ENCODE results near the gene DAPP1. TPM values are rescaled to one million over a fixed set of nuclear protein-coding genes. Genes with fewer than 3 reads are reported as not detected.

The DAPP1 gene
- total and polyA plus RNA-seq, 10 donors, result 20.0 to 49.4 (median 37.2) TPM

- Histone ChIP-seq H3K4me1 (peaks cover 0 to 18% (median 6%) of the 10 kb centered on the region in 6 donors), H3K36me3 (no peaks in the 10 kb centered on the region), H3K27me3 (replicated peaks in 1 of 7) (no peaks in the 10 kb centered on the region), H3K4me3 (no peak overlapping the region), H3K9me3 (no peaks in the 10 kb centered on the region), H3K27ac (no peak overlapping the region)
- no peak for DNase-seq
- intact Hi-C loops (cut with DNase I; ENCODE audit: low total_unique reads), result loop anchor here (5.0 kb wide), 1 partner anchor 247 kb away; the partner anchor contains the start of gene TRMT10A
- WGBS, 5 donors, result 58 to 87% (median 73%) methylated on average over 1 of the region's 1 CpG
- TF ChIP-seq POLR2A (IDR thresholded peaks at IDR 0.05), result no peak
- TF ChIP-seq POLR2AphosphoS5 (IDR thresholded peaks at IDR 0.05), result no peak
- no peak for TF ChIP-seq CTCF (IDR thresholded peaks at IDR 0.05 in 8 of 11, conservative IDR thresholded peaks at IDR 0.05 in 3 of 11)
Measured at GRCh38 chr4:99809326-99809725, 7.3 kb upstream of the DAPP1 start.

GRCh38 chr4:99810536-99810935, 6.1 kb upstream of the DAPP1 start:
- no peak for DNase-seq
- Histone ChIP-seq H3K27me3 (replicated peaks in 1 of 7) (no peaks in the 10 kb centered on the region), H3K36me3 (no peaks in the 10 kb centered on the region), H3K9me3 (no peaks in the 10 kb centered on the region), H3K4me3 (no peak overlapping the region), H3K4me1 (peaks cover 2 to 24% (median 9%) of the 10 kb centered on the region in 6 donors), H3K27ac (no peak overlapping the region)
- intact Hi-C loops (cut with DNase I; ENCODE audit: low total_unique reads), result loop anchor here (10.0 kb wide), 1 partner anchor 84 kb away; the partner anchor contains the start of gene LAMTOR3
- TF ChIP-seq CTCF (IDR thresholded peaks at IDR 0.05 in 8 of 11, conservative IDR thresholded peaks at IDR 0.05 in 3 of 11), result no peak
- no peak for TF ChIP-seq POLR2AphosphoS5 (IDR thresholded peaks at IDR 0.05)
- no peak for TF ChIP-seq POLR2A (IDR thresholded peaks at IDR 0.05)

- H3K4me1 ChIP-seq, result peaks cover 8 to 30% (median 14%) of the 10 kb centered on the region in 6 donors
- no peaks in the 10 kb centered on the region for H3K36me3 ChIP-seq
- no peak overlapping the region for H3K27ac ChIP-seq
- TF ChIP-seq CTCF (IDR thresholded peaks at IDR 0.05 in 8 of 11, conservative IDR thresholded peaks at IDR 0.05 in 3 of 11) (no peak), POLR2AphosphoS5 (IDR thresholded peaks at IDR 0.05) (no peak), POLR2A (IDR thresholded peaks at IDR 0.05) (no peak)
- no peak for DNase-seq
- 53 to 94% (median 65%) methylated on average over 1 of the region's 1 CpG for WGBS, 5 donors
- H3K4me3 ChIP-seq, result no peak overlapping the region
- no peaks in the 10 kb centered on the region for H3K9me3 ChIP-seq
- no peaks in the 10 kb centered on the region for H3K27me3 ChIP-seq (replicated peaks in 1 of 7)
- intact Hi-C loops (cut with DNase I; ENCODE audit: low total_unique reads), result loop anchor here (10.0 kb wide), 1 partner anchor 84 kb away; the partner anchor contains the start of gene LAMTOR3
Measured at GRCh38 chr4:99811117-99811516, 5.5 kb upstream of the DAPP1 start.

GRCh38 chr4:99811850-99812249, 4.8 kb upstream of the DAPP1 start:
- H3K36me3 ChIP-seq, result no peaks in the 10 kb centered on the region
- TF ChIP-seq POLR2A (IDR thresholded peaks at IDR 0.05) (no peak), CTCF (IDR thresholded peaks at IDR 0.05 in 8 of 11, conservative IDR thresholded peaks at IDR 0.05 in 3 of 11) (peak in 10 of 11 experiments; percentile 20 to 66 (median 56)), POLR2AphosphoS5 (IDR thresholded peaks at IDR 0.05) (no peak)
- H3K27me3 ChIP-seq (replicated peaks in 1 of 7), result no peaks in the 10 kb centered on the region
- 39 to 73% (median 48%) methylated on average over 1 of the region's 1 CpG for WGBS, 5 donors
- DNase-seq, result no peak
- H3K4me3 ChIP-seq, result no peak overlapping the region
- no peaks in the 10 kb centered on the region for H3K9me3 ChIP-seq
- intact Hi-C loops (cut with DNase I; ENCODE audit: low total_unique reads), result loop anchor here (10.0 kb wide), 1 partner anchor 83 kb away; the partner anchor contains the start of gene LAMTOR3
- H3K27ac ChIP-seq, result peak overlapping the region in 2 of 8 donors; percentile 37 to 46
- H3K4me1 ChIP-seq, result peaks cover 10 to 36% (median 20%) of the 10 kb centered on the region in 6 donors
